Measurements from ENCODE around the gene PDE1C. TPM values are rescaled to one million over a fixed set of nuclear protein-coding genes. Genes with fewer than 3 reads are reported as not detected.

The PDE1C gene
- total RNA-seq, 4 donors from 2014 or later: 0.19 to 14.5 (median 2.9) TPM

- intact Hi-C loops (cut with DNase I): no loop called here
- no peaks in the 10 kb centered on the region for H3K9me3 ChIP-seq
- no peaks in the 10 kb centered on the region for H3K27me3 ChIP-seq
- no peak overlapping the region for H3K27ac ChIP-seq
- TF ChIP-seq, protein P1, sequence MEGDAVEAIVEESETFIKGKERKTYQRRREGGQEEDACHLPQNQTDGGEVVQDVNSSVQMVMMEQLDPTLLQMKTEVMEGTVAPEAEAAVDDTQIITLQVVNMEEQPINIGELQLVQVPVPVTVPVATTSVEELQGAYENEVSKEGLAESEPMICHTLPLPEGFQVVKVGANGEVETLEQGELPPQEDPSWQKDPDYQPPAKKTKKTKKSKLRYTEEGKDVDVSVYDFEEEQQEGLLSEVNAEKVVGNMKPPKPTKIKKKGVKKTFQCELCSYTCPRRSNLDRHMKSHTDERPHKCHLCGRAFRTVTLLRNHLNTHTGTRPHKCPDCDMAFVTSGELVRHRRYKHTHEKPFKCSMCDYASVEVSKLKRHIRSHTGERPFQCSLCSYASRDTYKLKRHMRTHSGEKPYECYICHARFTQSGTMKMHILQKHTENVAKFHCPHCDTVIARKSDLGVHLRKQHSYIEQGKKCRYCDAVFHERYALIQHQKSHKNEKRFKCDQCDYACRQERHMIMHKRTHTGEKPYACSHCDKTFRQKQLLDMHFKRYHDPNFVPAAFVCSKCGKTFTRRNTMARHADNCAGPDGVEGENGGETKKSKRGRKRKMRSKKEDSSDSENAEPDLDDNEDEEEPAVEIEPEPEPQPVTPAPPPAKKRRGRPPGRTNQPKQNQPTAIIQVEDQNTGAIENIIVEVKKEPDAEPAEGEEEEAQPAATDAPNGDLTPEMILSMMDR (IDR thresholded peaks at IDR 0.05): no peak
- no peak for TF ChIP-seq POLR2A (IDR thresholded peaks at IDR 0.05)
- no peaks in the 10 kb centered on the region for H3K36me3 ChIP-seq
- H3K4me1 ChIP-seq: no peaks in the 10 kb centered on the region
- WGBS, 2 donors: 68 to 72% methylated on average over 5 of the region's 5 CpGs
- no peak for DNase-seq
- no peak overlapping the region for H3K4me3 ChIP-seq
Observed at GRCh38 chr7:31906479-31907171, 163.6 kb downstream of the PDE1C start.

DNA sequence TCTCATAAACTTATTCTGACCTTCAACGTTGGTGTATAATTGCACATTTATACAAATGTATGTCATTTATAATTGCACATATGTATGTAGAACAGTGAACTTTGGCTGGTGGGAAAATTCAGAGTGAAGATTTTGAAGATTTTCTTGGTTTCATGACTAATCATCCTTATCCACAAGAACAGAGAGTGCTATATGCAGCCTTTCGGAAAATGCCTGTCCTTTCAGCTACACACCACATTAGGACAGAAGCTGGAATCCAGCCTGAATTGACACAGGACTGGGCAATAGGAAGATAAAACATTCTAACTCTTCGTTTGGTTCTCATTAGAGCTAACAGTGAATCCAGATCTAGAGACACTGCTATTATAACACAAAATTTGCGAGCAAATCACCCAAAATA, 166.2 kb downstream of the PDE1C start:
- WGBS, 2 donors: 64 to 65% methylated on average over 4 of the region's 4 CpGs
- no peak overlapping the region for H3K27ac ChIP-seq

DNA sequence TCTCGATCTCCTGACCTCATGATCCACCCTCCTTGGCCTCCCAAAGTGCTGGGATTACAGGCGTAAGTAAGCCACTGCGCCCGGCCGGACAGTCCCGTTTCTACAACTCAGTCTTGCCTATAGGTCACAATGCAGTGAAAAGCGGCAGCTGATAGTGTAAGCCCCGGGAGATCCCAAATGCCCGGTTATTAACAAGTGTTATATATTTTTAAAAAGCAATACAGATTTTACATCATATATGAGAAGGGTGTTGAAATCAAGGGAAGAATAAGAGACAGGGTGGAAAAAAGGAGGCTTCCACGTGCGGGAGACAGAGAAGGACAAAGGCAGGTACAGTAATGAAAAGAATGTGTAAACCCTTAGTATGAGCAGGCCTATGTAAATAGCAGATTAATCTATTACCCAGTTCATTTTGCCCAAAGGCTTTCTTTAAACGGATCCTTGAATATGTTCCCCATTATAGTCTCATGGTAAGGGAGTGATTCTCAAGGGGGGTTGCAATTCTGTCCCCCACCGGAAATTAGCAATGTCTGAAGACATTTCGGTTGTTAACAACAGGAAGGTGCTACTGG, 170.8 kb downstream of the PDE1C start:
- no peak for DNase-seq
- intact Hi-C loops (cut with DNase I): no loop called here
- WGBS, 2 donors: 76 to 84% methylated on average over 13 to 14 of the region's 14 CpGs
- Histone ChIP-seq H3K36me3 (no peaks in the 10 kb centered on the region), H3K9me3 (no peaks in the 10 kb centered on the region), H3K4me3 (no peak overlapping the region), H3K4me1 (peaks cover 0 to 4% (median 0%) of the 10 kb centered on the region in 3 donors), H3K27me3 (no peaks in the 10 kb centered on the region), H3K27ac (no peak overlapping the region)
- TF ChIP-seq, protein P1 (IDR thresholded peaks at IDR 0.05): no peak
- no peak for TF ChIP-seq POLR2A (IDR thresholded peaks at IDR 0.05)

More for the DNA sequence above, 166.2 kb downstream of the PDE1C start:
- TF ChIP-seq POLR2A (IDR thresholded peaks at IDR 0.05): no peak
- TF ChIP-seq, protein P1 (IDR thresholded peaks at IDR 0.05): no peak
- H3K4me1 ChIP-seq: no peaks in the 10 kb centered on the region
- intact Hi-C loops (cut with DNase I): no loop called here
- no peaks in the 10 kb centered on the region for H3K36me3 ChIP-seq
- no peaks in the 10 kb centered on the region for H3K9me3 ChIP-seq
- H3K27me3 ChIP-seq: no peaks in the 10 kb centered on the region
- no peak for DNase-seq
- H3K4me3 ChIP-seq: no peak overlapping the region

DNA sequence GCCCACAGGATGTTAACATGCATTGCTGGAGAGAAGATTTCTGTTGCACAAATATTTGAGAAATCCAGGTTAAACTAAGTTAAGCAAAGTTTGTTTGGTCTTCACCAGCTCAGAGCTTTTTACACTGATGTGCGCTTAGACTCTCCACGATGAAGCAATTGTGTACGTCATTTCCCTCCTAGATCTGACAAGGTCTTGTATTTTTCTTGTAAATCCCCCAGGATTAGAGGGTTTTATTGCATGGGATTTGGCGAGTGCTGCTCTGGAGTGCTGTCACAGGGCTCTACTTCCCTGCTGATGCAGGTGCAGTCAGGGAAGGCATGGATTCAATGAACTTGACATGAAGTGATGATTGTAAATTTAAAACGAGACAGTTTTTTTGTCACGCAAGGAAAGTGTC, 173.3 kb downstream of the PDE1C start:
- no peak for TF ChIP-seq POLR2A (IDR thresholded peaks at IDR 0.05)
- H3K27ac ChIP-seq: no peak overlapping the region
- intact Hi-C loops (cut with DNase I): no loop called here
- H3K9me3 ChIP-seq: no peaks in the 10 kb centered on the region
- 40 to 45% methylated on average over 6 of the region's 6 CpGs for WGBS, 2 donors
- no peaks in the 10 kb centered on the region for H3K27me3 ChIP-seq
- DNase-seq: no peak
- H3K4me1 ChIP-seq: peaks cover 0 to 4% (median 0%) of the 10 kb centered on the region in 3 donors
- H3K36me3 ChIP-seq: no peaks in the 10 kb centered on the region
- H3K4me3 ChIP-seq: no peak overlapping the region

- intact Hi-C loops (cut with DNase I): no loop called here
- no peak overlapping the region for H3K4me3 ChIP-seq
- no peak overlapping the region for H3K27ac ChIP-seq
- H3K36me3 ChIP-seq: no peaks in the 10 kb centered on the region
- no peaks in the 10 kb centered on the region for H3K9me3 ChIP-seq
- DNase-seq: no peak
- peaks cover 0 to 20% (median 0%) of the 10 kb centered on the region in 3 donors for H3K4me1 ChIP-seq
- no peaks in the 10 kb centered on the region for H3K27me3 ChIP-seq
- TF ChIP-seq POLR2A (IDR thresholded peaks at IDR 0.05): no peak
- TF ChIP-seq, protein P1 (IDR thresholded peaks at IDR 0.05): no peak
Observed at GRCh38 chr7:31894308-31894707, 175.9 kb downstream of the PDE1C start.
